ENCODE results near the gene LYSMD1. TPM values are rescaled to one million over a fixed set of nuclear protein-coding genes. Genes with fewer than 3 reads are reported as not detected.

The LYSMD1 gene
- total and polyA plus RNA-seq, 9 donors, result 12.6 to 20.3 (median 14.3) TPM

DNA sequence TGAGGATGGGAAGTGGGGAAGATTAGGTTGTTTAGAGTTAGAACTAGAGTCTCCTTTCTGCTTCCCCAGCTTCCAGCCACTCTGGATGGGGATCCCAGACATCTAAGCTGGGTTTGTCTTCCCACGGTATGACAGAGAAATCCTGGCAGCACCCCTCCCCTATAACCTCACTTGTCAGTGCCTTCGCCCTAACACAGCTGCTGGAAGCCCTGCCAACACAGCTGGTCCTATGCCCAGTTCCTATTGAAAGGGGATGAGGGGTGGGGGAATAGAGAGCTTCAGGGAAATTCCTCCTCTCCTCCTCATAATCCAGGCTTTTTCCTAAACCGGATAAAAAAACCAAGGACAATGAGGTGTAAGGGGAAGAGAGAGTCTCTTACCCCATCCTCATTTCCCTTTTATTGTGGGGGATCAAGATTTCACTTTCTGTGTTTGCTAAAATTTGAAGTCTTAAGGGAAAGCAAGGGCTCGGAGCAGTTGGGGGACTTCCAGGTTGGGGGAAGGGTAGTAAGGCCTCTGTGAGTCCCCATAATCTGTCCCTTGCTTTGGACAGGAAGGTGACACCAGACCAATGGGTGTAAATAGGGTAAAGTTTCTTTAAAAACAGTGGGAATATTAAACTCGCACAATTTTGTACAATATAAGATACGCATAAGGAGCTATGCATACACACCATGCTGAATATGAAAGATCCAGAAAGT, 9.5 kb upstream of the LYSMD1 start:
- Histone ChIP-seq H3K27ac (no peak overlapping the region), H3K27me3 (no peaks in the 10 kb centered on the region), H3K36me3 (no peaks in the 10 kb centered on the region), H3K9me3 (no peaks in the 10 kb centered on the region), H3K4me1 (ENCODE audit: insufficient read depth) (no peaks in the 10 kb centered on the region), H3K4me3 (no peak overlapping the region)
- WGBS, 3 donors, result 46 to 48% (median 46%) methylated on average over 6 of the region's 6 CpGs
- intact Hi-C loops (cut with DNase I), result no loop called here
- DNase-seq, result no peak
- no peak for TF ChIP-seq CTCF (IDR thresholded peaks at IDR 0.05)

GRCh38 chr1:151171190-151171589, 5.5 kb upstream of the LYSMD1 start:
- WGBS, 3 donors, result 79 to 89% (median 88%) methylated on average over 5 of the region's 5 CpGs
- no peak for TF ChIP-seq POLR2A (IDR thresholded peaks at IDR 0.05)
- TF ChIP-seq CTCF (IDR thresholded peaks at IDR 0.05), result no peak
- TF ChIP-seq EP300 (IDR thresholded peaks at IDR 0.05), result no peak
- intact Hi-C loops (cut with DNase I), result no loop called here
- no peak overlapping the region for H3K27ac ChIP-seq
- H3K4me3 ChIP-seq, result no peak overlapping the region
- no peaks in the 10 kb centered on the region for H3K27me3 ChIP-seq
- no peaks in the 10 kb centered on the region for H3K36me3 ChIP-seq
- H3K4me1 ChIP-seq (ENCODE audit: insufficient read depth), result peaks cover 2% of the 10 kb centered on the region
- DNase-seq, result no peak
- no peaks in the 10 kb centered on the region for H3K9me3 ChIP-seq

- H3K4me3 ChIP-seq, result no peak overlapping the region
- WGBS, 3 donors, result 84 to 86% (median 85%) methylated on average over 6 of the region's 6 CpGs
Observed at GRCh38 chr1:151167116-151167515, 1.4 kb upstream of the LYSMD1 start.

DNA sequence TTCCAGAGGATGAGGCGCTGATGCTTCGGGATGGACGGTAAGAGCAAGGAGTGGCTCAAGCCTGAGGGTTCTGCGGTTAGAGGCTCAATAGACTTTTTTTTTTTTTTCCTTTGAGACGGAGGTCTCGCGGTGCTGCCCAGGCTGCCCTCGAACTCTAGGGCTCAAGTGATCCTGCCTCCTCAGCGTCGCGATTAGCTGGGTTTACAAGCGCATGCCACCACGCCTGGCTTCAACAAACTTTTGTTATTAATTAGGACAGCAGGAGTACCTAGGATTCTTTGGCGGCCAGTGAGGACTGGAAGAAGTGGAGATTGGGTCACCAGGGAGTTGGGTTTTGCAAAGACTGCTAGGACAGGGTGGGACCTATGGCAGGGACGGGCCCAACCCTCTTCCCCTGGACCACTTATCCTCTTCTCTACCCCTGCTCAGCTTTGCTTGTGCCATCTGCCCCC, 829 bp upstream of the LYSMD1 start:
- 3 to 4% (median 3%) methylated on average over 15 of the region's 15 CpGs for WGBS, 3 donors
- intact Hi-C loops (cut with DNase I), result no loop called here
- H3K36me3 ChIP-seq, result no peaks in the 10 kb centered on the region

More at GRCh38 chr1:151167116-151167515, 1.4 kb upstream of the LYSMD1 start:
- Histone ChIP-seq H3K36me3 (no peaks in the 10 kb centered on the region), H3K27me3 (no peaks in the 10 kb centered on the region), H3K9me3 (no peaks in the 10 kb centered on the region), H3K4me1 (ENCODE audit: insufficient read depth) (peaks cover 7% of the 10 kb centered on the region), H3K27ac (no peak overlapping the region)
- intact Hi-C loops (cut with DNase I), result no loop called here
- no peak for TF ChIP-seq CTCF (IDR thresholded peaks at IDR 0.05)
- TF ChIP-seq EP300 (IDR thresholded peaks at IDR 0.05), result no peak
- TF ChIP-seq POLR2A (IDR thresholded peaks at IDR 0.05), result no peak
- no peak for DNase-seq

More for the DNA sequence above, 829 bp upstream of the LYSMD1 start:
- Histone ChIP-seq H3K4me3 (peak overlapping the region; percentile 64), H3K27me3 (no peaks in the 10 kb centered on the region), H3K4me1 (ENCODE audit: insufficient read depth) (peaks cover 7% of the 10 kb centered on the region), H3K27ac (no peak overlapping the region), H3K9me3 (no peaks in the 10 kb centered on the region)
- no peak for TF ChIP-seq POLR2A (IDR thresholded peaks at IDR 0.05)
- TF ChIP-seq CTCF (IDR thresholded peaks at IDR 0.05), result no peak
- TF ChIP-seq EP300 (IDR thresholded peaks at IDR 0.05), result no peak
- DNase-seq, result no peak
